ENCODE results near the gene AXL. TPM values are rescaled to one million over a fixed set of nuclear protein-coding genes. Genes with fewer than 3 reads are reported as not detected.

The AXL gene
- total and polyA plus RNA-seq, 9 of the 15 experiments (the other 6 are each of a cell fraction or from before 2014, with no cell fraction given), result 0.80 to 6.6 (median 1.6) TPM

DNA sequence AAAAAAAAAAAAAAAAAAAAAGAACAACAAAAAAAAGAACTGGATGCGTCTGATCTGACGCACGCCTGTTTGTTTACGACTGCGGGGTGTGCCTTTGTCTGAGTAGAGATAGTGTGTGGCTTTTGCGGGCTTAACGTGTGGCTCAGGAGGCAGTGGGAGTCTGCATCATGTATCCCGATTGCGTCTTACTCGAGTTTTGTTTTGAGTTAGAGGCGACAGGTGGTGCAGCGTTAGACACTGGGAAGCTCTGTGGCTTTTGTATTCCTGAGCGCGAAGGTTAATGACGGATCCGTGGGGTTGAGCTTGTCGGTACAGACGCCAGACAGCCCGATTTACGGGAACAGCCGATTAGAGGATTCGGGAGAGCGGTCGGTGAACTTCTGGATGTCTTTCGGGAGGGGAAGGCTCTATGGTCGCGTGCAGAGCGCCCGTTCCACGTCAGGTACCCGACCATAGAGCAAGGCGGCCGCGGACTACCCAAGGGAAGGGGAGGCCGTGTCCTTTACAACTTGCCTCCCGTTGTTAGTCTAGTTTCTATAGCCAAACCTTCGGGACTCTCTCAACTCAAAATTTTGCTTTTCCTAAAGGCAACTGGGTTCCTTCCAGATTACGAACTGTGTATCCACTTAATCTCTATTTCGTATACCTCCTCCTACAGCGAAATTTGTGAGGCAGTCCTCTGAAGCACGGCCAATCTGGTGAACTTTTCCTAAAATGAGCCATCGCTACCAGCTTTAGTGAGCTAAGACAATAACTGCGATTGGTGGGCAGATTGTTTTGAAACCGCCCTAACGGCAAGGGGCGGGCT lies 44.2 kb downstream of the AXL start (continued):
- TF ChIP-seq, protein P1, sequence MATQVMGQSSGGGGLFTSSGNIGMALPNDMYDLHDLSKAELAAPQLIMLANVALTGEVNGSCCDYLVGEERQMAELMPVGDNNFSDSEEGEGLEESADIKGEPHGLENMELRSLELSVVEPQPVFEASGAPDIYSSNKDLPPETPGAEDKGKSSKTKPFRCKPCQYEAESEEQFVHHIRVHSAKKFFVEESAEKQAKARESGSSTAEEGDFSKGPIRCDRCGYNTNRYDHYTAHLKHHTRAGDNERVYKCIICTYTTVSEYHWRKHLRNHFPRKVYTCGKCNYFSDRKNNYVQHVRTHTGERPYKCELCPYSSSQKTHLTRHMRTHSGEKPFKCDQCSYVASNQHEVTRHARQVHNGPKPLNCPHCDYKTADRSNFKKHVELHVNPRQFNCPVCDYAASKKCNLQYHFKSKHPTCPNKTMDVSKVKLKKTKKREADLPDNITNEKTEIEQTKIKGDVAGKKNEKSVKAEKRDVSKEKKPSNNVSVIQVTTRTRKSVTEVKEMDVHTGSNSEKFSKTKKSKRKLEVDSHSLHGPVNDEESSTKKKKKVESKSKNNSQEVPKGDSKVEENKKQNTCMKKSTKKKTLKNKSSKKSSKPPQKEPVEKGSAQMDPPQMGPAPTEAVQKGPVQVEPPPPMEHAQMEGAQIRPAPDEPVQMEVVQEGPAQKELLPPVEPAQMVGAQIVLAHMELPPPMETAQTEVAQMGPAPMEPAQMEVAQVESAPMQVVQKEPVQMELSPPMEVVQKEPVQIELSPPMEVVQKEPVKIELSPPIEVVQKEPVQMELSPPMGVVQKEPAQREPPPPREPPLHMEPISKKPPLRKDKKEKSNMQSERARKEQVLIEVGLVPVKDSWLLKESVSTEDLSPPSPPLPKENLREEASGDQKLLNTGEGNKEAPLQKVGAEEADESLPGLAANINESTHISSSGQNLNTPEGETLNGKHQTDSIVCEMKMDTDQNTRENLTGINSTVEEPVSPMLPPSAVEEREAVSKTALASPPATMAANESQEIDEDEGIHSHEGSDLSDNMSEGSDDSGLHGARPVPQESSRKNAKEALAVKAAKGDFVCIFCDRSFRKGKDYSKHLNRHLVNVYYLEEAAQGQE (IDR thresholded peaks at IDR 0.05; ENCODE audit: borderline replicate concordance), result no peak
- TF ChIP-seq, protein P1 (CRISPR knock-in tag; IDR thresholded peaks at IDR 0.05; ENCODE audit: low read depth), result no peak
- TF ChIP-seq, protein P2, sequence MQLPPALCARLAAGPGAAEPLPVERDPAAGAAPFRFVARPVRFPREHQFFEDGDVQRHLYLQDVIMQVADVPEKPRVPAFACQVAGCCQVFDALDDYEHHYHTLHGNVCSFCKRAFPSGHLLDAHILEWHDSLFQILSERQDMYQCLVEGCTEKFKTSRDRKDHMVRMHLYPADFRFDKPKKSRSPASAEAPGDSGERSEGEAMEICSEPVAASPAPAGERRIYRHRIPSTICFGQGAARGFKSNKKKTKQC (CRISPR knock-in tag; IDR thresholded peaks at IDR 0.05), result peak; percentile 42; the same call in 1 of the 2 replicates
- TF ChIP-seq, protein P3, sequence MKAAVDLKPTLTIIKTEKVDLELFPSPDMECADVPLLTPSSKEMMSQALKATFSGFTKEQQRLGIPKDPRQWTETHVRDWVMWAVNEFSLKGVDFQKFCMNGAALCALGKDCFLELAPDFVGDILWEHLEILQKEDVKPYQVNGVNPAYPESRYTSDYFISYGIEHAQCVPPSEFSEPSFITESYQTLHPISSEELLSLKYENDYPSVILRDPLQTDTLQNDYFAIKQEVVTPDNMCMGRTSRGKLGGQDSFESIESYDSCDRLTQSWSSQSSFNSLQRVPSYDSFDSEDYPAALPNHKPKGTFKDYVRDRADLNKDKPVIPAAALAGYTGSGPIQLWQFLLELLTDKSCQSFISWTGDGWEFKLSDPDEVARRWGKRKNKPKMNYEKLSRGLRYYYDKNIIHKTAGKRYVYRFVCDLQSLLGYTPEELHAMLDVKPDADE (conservative IDR thresholded peaks at IDR 0.05; ENCODE audit: control insufficient read depth, low read depth, low read length), result no peak
- no peak for TF ChIP-seq MIER1 (IDR thresholded peaks at IDR 0.05; ENCODE audit: low read depth)
- no peak for TF ChIP-seq XRCC4 (IDR thresholded peaks at IDR 0.05; ENCODE audit: extremely low read depth, insufficient read depth, insufficient read length)
- peak; percentile 64 for TF ChIP-seq POLR2G (IDR thresholded peaks at IDR 0.05; ENCODE audit: low read depth, low read length)
- TF ChIP-seq KLF1 (tag; IDR thresholded peaks at IDR 0.05), result no peak
- peak; percentile 76 for TF ChIP-seq SMAD1 (IDR thresholded peaks at IDR 0.05; ENCODE audit: low read depth, low read length, partially characterized antibody)
- no peak for TF ChIP-seq DACH1 (IDR thresholded peaks at IDR 0.05; ENCODE audit: partially characterized antibody)
- peak; percentile 25; the same call in 1 of the 2 replicates for TF ChIP-seq XRCC5 (IDR thresholded peaks at IDR 0.05; ENCODE audit: low read depth, low read length)
- TF ChIP-seq, protein P4, sequence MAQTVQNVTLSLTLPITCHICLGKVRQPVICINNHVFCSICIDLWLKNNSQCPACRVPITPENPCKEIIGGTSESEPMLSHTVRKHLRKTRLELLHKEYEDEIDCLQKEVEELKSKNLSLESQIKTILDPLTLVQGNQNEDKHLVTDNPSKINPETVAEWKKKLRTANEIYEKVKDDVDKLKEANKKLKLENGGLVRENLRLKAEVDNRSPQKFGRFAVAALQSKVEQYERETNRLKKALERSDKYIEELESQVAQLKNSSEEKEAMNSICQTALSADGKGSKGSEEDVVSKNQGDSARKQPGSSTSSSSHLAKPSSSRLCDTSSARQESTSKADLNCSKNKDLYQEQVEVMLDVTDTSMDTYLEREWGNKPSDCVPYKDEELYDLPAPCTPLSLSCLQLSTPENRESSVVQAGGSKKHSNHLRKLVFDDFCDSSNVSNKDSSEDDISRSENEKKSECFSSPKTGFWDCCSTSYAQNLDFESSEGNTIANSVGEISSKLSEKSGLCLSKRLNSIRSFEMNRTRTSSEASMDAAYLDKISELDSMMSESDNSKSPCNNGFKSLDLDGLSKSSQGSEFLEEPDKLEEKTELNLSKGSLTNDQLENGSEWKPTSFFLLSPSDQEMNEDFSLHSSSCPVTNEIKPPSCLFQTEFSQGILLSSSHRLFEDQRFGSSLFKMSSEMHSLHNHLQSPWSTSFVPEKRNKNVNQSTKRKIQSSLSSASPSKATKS (CRISPR knock-in tag; IDR thresholded peaks at IDR 0.05), result no peak
- TF ChIP-seq XRCC3 (IDR thresholded peaks at IDR 0.05), result no peak
- no peak for TF ChIP-seq KLF16 (IDR thresholded peaks at IDR 0.05)
- TF ChIP-seq SUPT5H (IDR thresholded peaks at IDR 0.05), result peak; percentile 89
